GM12878 (cell line): ENCODE measurements around the gene NPC1. TPM values are rescaled to one million over a fixed set of nuclear protein-coding genes. Genes with fewer than 3 reads are reported as not detected.

Experiments used
- ATAC-seq: fragments of 200-7000 bp; cut with Tn5 transposase; 3 replicates; pipeline ENCODE4 v1.9.1; 2020; ENCODE audit warnings: mild to moderate bottlenecking, moderate library complexity
- BruUV-seq: library from RNA; stranded (reverse); fragments of 400-500 nt; replicated peaks from 2 replicates; lab custom pipeline; 2021; lab: Mats Ljungman, UMichigan
- CTCF ChIA-PET: fragments of 300-600 bp; sonication (Branson Sonifier 250); formaldehyde crosslinking; extraction: SDS; loops from one replicate; lab custom pipeline; 2021; ENCODE audit warnings: inconsistent platforms; lab: Yijun Ruan, JAX
- POLR2A ChIA-PET: fragments of 350-600 bp; formaldehyde crosslinking; extraction: SDS; loops from one replicate; lab custom pipeline; 2021; ENCODE audit warnings: inconsistent platforms; lab: Charles Lee
- RAD21 ChIA-PET: fragments of 300-600 bp; sonication (Branson Sonifier 250); formaldehyde crosslinking; loops from one replicate; lab custom pipeline; 2023; ENCODE audit warnings: antibody characterized with exemption; ENCODE audit not compliant: unreplicated experiment; lab: Charles Lee
- SMC1A ChIA-PET: fragments of 300-600 bp; sonication (Branson Sonifier 250); formaldehyde crosslinking; loops from one replicate; lab custom pipeline; 2023; ENCODE audit not compliant: unreplicated experiment, uncharacterized antibody; lab: Charles Lee
- DNase-seq: peaks from one replicate; pipeline ENCODE4 v3.0.0-alpha.2; 2011; ENCODE audit warnings: low read depth, low spot score
- FAIRE-seq: peaks from 3 replicates; lab custom pipeline; 2011; peaks lifted over from hg19 to GRCh38; lab: Jason Lieb, UNC
- H2AFZ ChIP-seq: 2 replicates; pipeline ENCODE4 v1.6.0; 2011; ENCODE audit warnings: low read depth, low read length, control low read depth; ENCODE audit not compliant: control insufficient read depth
- H3K27ac ChIP-seq: 2 replicates; pipeline ENCODE4 v1.5.1; 2011; ENCODE audit warnings: control low read depth; ENCODE audit not compliant: control insufficient read depth, insufficient read depth
- H3K27me3 ChIP-seq, 2 experiments: replicated peaks in 1 of 2; 2 replicates each; pipeline versions ENCODE4 v1.6.0 to v1.6.1; 2011; ENCODE audit warnings: low read length in 1 of 2; ENCODE audit not compliant: control insufficient read depth in 2 of 2, insufficient read depth in 2 of 2
- H3K36me3 ChIP-seq, 2 experiments: 2 replicates each; pipeline ENCODE4 v1.5.1; 2011; ENCODE audit warnings: low read length in 1 of 2; ENCODE audit not compliant: control insufficient read depth in 2 of 2, insufficient read depth in 2 of 2
- H3K4me1 ChIP-seq: 2 replicates; pipeline ENCODE4 v1.6.1; 2011; ENCODE audit warnings: mild to moderate bottlenecking, low read length, moderate library complexity, mixed read lengths; ENCODE audit not compliant: control insufficient read depth, insufficient read depth
- H3K4me2 ChIP-seq: 2 replicates; pipeline ENCODE4 v1.6.0; 2011; ENCODE audit warnings: control low read depth; ENCODE audit not compliant: control insufficient read depth, insufficient read depth
- H3K4me3 ChIP-seq: fragments of 200-600 bp; sonication (generic); 2 replicates; pipeline ENCODE4 v1.5.1; 2016
- H3K79me2 ChIP-seq: 2 replicates; pipeline ENCODE4 v1.6.0; 2011; ENCODE audit warnings: low read length; ENCODE audit not compliant: control insufficient read depth, insufficient read depth
- H3K9ac ChIP-seq: 2 replicates; pipeline ENCODE4 v1.8.0; 2011; ENCODE audit warnings: low read length, control low read depth, mixed read lengths; ENCODE audit not compliant: control insufficient read depth, insufficient read depth
- H3K9me3 ChIP-seq: replicated peaks from 3 replicates; pipeline ENCODE4 v1.5.1; 2011; ENCODE audit warnings: mild to moderate bottlenecking, low read length; ENCODE audit not compliant: control insufficient read depth, insufficient read depth
- H4K20me1 ChIP-seq: 2 replicates; pipeline ENCODE4 v1.6.0; 2011; ENCODE audit not compliant: control insufficient read depth, insufficient read depth
- ATF7 ChIP-seq: fragments of 450-650 bp; IDR thresholded peaks from 2 replicates; pipeline ENCODE4 v1.6.1; 2016; ENCODE audit warnings: low read depth, mild to moderate bottlenecking
- EP300 ChIP-seq, 2 experiments: fragments of 150-350 bp in 1 of 2; IDR thresholded peaks; 2 replicates each; pipeline ENCODE4 v1.6.1; 2011 to 2012; ENCODE audit warnings: low read depth in 2 of 2, low read length in 2 of 2, borderline replicate concordance in 1 of 2, improper control_type of control experiment in 1 of 2, inconsistent platforms in 1 of 2; ENCODE audit not compliant: control insufficient read depth in 1 of 2
- HDAC6 ChIP-seq: fragments of 200-600 bp; sonication (generic); IDR thresholded peaks from one replicate; pipeline ENCODE4 v1.8.0; 2017; ENCODE audit warnings: antibody characterized with exemption; ENCODE audit not compliant: unreplicated experiment
- WGBS: methylation state at CpG from one replicate; pipeline ENCODE4 v1.1.6; 2016; ENCODE audit warnings: low lambda C conversion rate; ENCODE audit not compliant: insufficient replicate concordance, insufficient coverage; ENCODE audit errors: missing lambda C conversion rate; 5-methylcytosine and 5-hydroxymethylcytosine counted together
- in situ Hi-C: fragments of 300-500 bp; cut with MboI; formaldehyde crosslinking; loops from 9 replicates; pipeline ENCODE4 v1.14.3; 2018; ENCODE audit warnings: mixed read lengths
- intact Hi-C: fragments of 100-400 bp; cut with micrococcal nuclease; formaldehyde crosslinking; loops from one replicate; pipeline ENCODE4 v1.14.2; 2022; ENCODE audit not compliant: unreplicated experiment
- polyA plus RNA-seq, 11 experiments: library from polyadenylated mRNA; depleted of rRNA in 4 of 11; unstranded in 6 of 11; stranded (reverse) in 5 of 11; fragments of >200 nt; fragmentation: Nextera tagmentation in 4 of 11; fragmentation: Illumina TruSeq in 1 of 11; extraction: Ambion mirVana in 4 of 11; extraction: Trizol in 1 of 11; gene quantifications; 1 replicate in 1 of 11; 2 replicates in 10 of 11; pipeline versions ENCODE4 v1.2.1 to v1.2.3, GENCODE V29; 2011 to 2016; ENCODE audit warnings: inconsistent platforms in 2 of 11, missing spikeins in 2 of 11, low read depth in 1 of 11
- total RNA-seq, 4 experiments: library from RNA; depleted of rRNA in 3 of 4; stranded (reverse); fragments of >200 nt in 3 of 4; fragmentation: Illumina TruSeq in 1 of 4; extraction: Trizol in 1 of 4; gene quantifications; 2 replicates each; pipeline versions ENCODE4 v1.2.1 to v1.2.3, GENCODE V29; 2013 to 2021

The NPC1 gene
- total and polyA plus RNA-seq, 10 of the 15 experiments (the other 5 are each of a cell fraction or from before 2014, with no cell fraction given), result 10.1 to 45.2 (median 19.4) TPM

GRCh38 chr18:23627321-23627720 lies 41.0 kb upstream of the NPC1 start:
- H3K4me3 ChIP-seq, result no peak overlapping the region
- no peaks in the 10 kb centered on the region for H3K4me1 ChIP-seq
- intact Hi-C loops (loop anchor here (10.0 kb wide), 1 partner anchor 387 kb away; the partner anchor contains the start of gene TTC39C), in situ Hi-C loops (loop anchor here (5.0 to 10.0 kb wide), 2 partner anchors 75 to 497 kb away; no protein-coding TSS in a partner anchor)
- RAD21 ChIA-PET, result interaction anchor here (1.1 to 9.7 kb wide), 4 partner anchors 9 to 129 kb away, joined by 3 to 148 read pairs (median 12); no protein-coding TSS in a partner anchor
- ATAC-seq, result peak; percentile 56
- no peak overlapping the region for H3K27ac ChIP-seq
- no TSS peak for BruUV-seq
- H3K79me2 ChIP-seq, result no peaks in the 10 kb centered on the region
- SMC1A ChIA-PET, result interaction anchor here (0.8 to 12.4 kb wide), 18 partner anchors 8 to 310 kb away, joined by 3 to 167 read pairs (median 5); no protein-coding TSS in a partner anchor
- POLR2A ChIA-PET, result interaction anchor here (0.5 to 3.6 kb wide), 3 partner anchors 9 to 495 kb away, joined by 3 to 24 read pairs (median 5); no protein-coding TSS in a partner anchor
- CTCF ChIA-PET, result interaction anchor here (0.9 to 13.7 kb wide), 12 partner anchors 9 to 338 kb away, joined by 3 to 233 read pairs (median 4); partner anchors contain the start of gene ANKRD29
- FAIRE-seq, result peak; percentile 75
- no peak for TF ChIP-seq HDAC6
- TF ChIP-seq EP300 (IDR thresholded peaks at IDR 0.05; ENCODE audit: borderline replicate concordance in 1 of 2, control insufficient read depth in 1 of 2, low read depth in 2 of 2, low read length in 2 of 2), result 0 out of 4 replicates have a peak, but pooled peaks of 1 of the 2 experiments have one; percentile 15
- TF ChIP-seq ATF7, result 0 out of 2 replicates have a peak, but pooled peaks have one; percentile 23
- no peak overlapping the region for H3K9ac ChIP-seq
- H3K9me3 ChIP-seq, result no peaks in the 10 kb centered on the region
- no peak overlapping the region for H3K4me2 ChIP-seq
- no peak for DNase-seq
- H4K20me1 ChIP-seq, result no peaks in the 10 kb centered on the region
- 57% methylated on average over 3 of the region's 3 CpGs for WGBS
- no peaks in the 10 kb centered on the region for H3K27me3 ChIP-seq
- no peak overlapping the region for H2AFZ ChIP-seq
- no peaks in the 10 kb centered on the region for H3K36me3 ChIP-seq
